ENCODE measurements around the gene SUSD4. TPM values are rescaled to one million over a fixed set of nuclear protein-coding genes. Genes with fewer than 3 reads are reported as not detected.
"Not testable (repeated sequence)": the region's sequence is repeated elsewhere in the genome, so short reads cannot be mapped to it uniquely, and the experiment has no call there.

The SUSD4 gene
- polyA plus RNA-seq, 1 donor: 2.1 TPM

- DNase-seq; H3K4me1 ChIP-seq (ENCODE audit: control insufficient read depth, insufficient read depth, low read length); H3K4me3 ChIP-seq (ENCODE audit: low read length); H3K27ac ChIP-seq (ENCODE audit: low read length); H3K9me3 ChIP-seq (ENCODE audit: control insufficient read depth, low read depth, low read length); H3K36me3 ChIP-seq (ENCODE audit: control insufficient read depth, insufficient read depth, low read length); H3K27me3 ChIP-seq (ENCODE audit: control insufficient read depth, insufficient read depth, low read length): not testable (repeated sequence)
- no CpG with 5 or more reads among the region's 6 CpGs for WGBS (ENCODE audit: insufficient coverage, low lambda C conversion rate)
These were observed 35.4 kb upstream of the SUSD4 start for GRCh38 chr1:223399393-223399792.

- no peaks in the 10 kb centered on the region for H3K36me3 ChIP-seq (ENCODE audit: control insufficient read depth, insufficient read depth, low read length)
These were observed 30.7 kb upstream of the SUSD4 start for GRCh38 chr1:223394706-223395105.

GRCh38 chr1:223394242-223394641 lies 30.3 kb upstream of the SUSD4 start:
- Histone ChIP-seq H3K27me3 (ENCODE audit: control insufficient read depth, insufficient read depth, low read length) (peaks cover 43% of the 10 kb centered on the region), H3K36me3 (ENCODE audit: control insufficient read depth, insufficient read depth, low read length) (no peaks in the 10 kb centered on the region), H3K4me1 (ENCODE audit: control insufficient read depth, insufficient read depth, low read length) (no peaks in the 10 kb centered on the region), H3K4me3 (ENCODE audit: low read length) (no peak overlapping the region), H3K27ac (ENCODE audit: low read length) (no peak overlapping the region), H3K9me3 (ENCODE audit: control insufficient read depth, low read depth, low read length) (peaks cover 7% of the 10 kb centered on the region)
- DNase-seq: no peak
- no CpG with 5 or more reads among the region's 27 CpGs for WGBS (ENCODE audit: insufficient coverage, low lambda C conversion rate)

More at GRCh38 chr1:223394706-223395105, 30.7 kb upstream of the SUSD4 start:
- H3K4me1 ChIP-seq (ENCODE audit: control insufficient read depth, insufficient read depth, low read length): no peaks in the 10 kb centered on the region
- H3K4me3 ChIP-seq (ENCODE audit: low read length): no peak overlapping the region
- H3K27me3 ChIP-seq (ENCODE audit: control insufficient read depth, insufficient read depth, low read length): peaks cover 43% of the 10 kb centered on the region
- H3K9me3 ChIP-seq (ENCODE audit: control insufficient read depth, low read depth, low read length): peaks cover 7% of the 10 kb centered on the region
- WGBS (ENCODE audit: insufficient coverage, low lambda C conversion rate): 100% methylated on average over 2 of the region's 13 CpGs
- H3K27ac ChIP-seq (ENCODE audit: low read length): no peak overlapping the region
- no peak for DNase-seq

DNA sequence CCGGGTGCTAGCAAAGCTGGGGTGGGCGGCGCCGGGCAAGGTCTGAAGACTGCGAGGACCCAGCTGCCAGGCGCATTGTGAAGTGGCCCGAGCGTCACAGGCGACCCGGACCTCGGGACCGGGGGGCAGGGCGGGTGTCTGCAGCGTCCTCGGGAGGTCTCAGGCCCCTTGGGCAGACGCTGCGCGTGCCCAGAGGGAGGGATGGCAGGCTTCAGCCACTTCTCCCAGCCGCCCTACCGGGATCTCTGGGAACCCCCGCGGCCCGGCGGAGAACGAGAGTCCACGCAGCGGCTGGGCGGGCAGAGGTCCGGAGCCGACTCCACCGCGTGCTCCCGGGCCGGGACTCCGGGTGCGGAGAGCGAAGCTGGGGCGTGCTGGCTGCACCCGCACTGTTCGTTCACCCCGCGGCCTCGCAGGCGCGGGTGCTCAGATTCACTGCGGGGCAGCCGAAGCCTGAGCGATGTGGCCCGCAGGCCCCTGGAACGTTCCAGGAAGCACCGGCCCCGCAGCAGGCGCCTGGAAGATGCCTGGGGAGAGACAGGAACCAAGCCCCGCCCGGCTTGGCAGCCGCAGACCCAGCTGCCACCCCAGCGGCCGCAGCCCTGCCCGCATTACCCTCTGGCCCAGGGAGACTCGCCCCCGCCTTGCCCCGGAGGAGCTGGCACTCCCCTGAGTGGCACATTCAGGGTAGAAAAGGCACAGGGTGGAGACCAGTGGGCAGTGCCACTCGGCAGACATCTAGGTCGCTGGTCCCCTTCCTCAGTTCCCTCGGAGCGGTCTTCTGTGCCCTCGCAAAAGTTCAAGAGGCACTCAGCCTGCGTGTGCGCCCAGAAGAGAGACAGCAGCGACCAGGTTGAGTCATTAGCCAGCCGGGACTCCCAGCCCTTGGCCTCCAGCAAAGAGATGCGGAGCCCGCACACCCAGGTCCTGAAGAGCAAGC lies 29.6 kb upstream of the SUSD4 start, which contains the start of gene CCDC185:
CCDC185 (plus strand) TSS at position 141 of the 940 bp plus-strand sequence; CDS start at position 202, 61 bp downstream.
- H3K27ac ChIP-seq (ENCODE audit: low read length): no peak within 1 kb of the TSS
- H3K27me3 ChIP-seq (ENCODE audit: control insufficient read depth, insufficient read depth, low read length): peaks cover 45% of the 10 kb centered on the region
- WGBS (ENCODE audit: insufficient coverage, low lambda C conversion rate): no CpG with 5 or more reads among the region's 73 CpGs
- DNase-seq: peak in 1 of 2 donors; percentile 7
- H3K4me3 ChIP-seq (ENCODE audit: low read length): peak within 1 kb of the TSS; percentile 18
- H3K4me1 ChIP-seq (ENCODE audit: control insufficient read depth, insufficient read depth, low read length): no peaks in the 10 kb centered on the region
- peaks cover 7% of the 10 kb centered on the region for H3K9me3 ChIP-seq (ENCODE audit: control insufficient read depth, low read depth, low read length)
- no peaks in the 10 kb centered on the region for H3K36me3 ChIP-seq (ENCODE audit: control insufficient read depth, insufficient read depth, low read length)

DNA sequence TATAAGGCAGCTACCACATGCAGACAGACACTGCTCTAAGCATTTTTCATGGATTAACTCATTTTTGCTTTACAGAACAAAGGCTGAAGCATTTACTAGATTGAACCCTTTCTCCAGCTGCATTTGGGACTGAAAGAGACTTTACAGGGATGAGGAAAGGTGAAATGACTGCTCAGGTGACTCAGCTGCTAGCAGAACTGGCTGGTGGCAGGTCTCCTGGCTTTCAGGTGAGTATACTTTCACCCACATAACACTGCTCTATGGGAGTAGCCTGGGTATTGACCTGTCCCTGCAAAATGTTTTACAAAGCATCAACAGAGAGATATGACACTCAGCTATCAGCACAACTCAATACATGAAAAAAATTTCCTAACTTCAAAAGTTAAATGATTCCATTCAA lies 26.6 kb upstream of the SUSD4 start:
- peaks cover 7% of the 10 kb centered on the region for H3K9me3 ChIP-seq (ENCODE audit: control insufficient read depth, low read depth, low read length)
- H3K27ac ChIP-seq (ENCODE audit: low read length): no peak overlapping the region
- DNase-seq: no peak
- no peaks in the 10 kb centered on the region for H3K4me1 ChIP-seq (ENCODE audit: control insufficient read depth, insufficient read depth, low read length)
- no peak overlapping the region for H3K4me3 ChIP-seq (ENCODE audit: low read length)
- H3K27me3 ChIP-seq (ENCODE audit: control insufficient read depth, insufficient read depth, low read length): peaks cover 45% of the 10 kb centered on the region
- H3K36me3 ChIP-seq (ENCODE audit: control insufficient read depth, insufficient read depth, low read length): no peaks in the 10 kb centered on the region

- DNase-seq: no peak
- Histone ChIP-seq H3K9me3 (ENCODE audit: control insufficient read depth, low read depth, low read length) (no peaks in the 10 kb centered on the region), H3K36me3 (ENCODE audit: control insufficient read depth, insufficient read depth, low read length) (no peaks in the 10 kb centered on the region), H3K4me3 (ENCODE audit: low read length) (no peak overlapping the region), H3K27ac (ENCODE audit: low read length) (no peak overlapping the region), H3K27me3 (ENCODE audit: control insufficient read depth, insufficient read depth, low read length) (peaks cover 8% of the 10 kb centered on the region), H3K4me1 (ENCODE audit: control insufficient read depth, insufficient read depth, low read length) (no peaks in the 10 kb centered on the region)
- WGBS (ENCODE audit: insufficient coverage, low lambda C conversion rate): no CpG with 5 or more reads among the region's 2 CpGs
These were observed 22.0 kb upstream of the SUSD4 start for GRCh38 chr1:223386013-223386412.

- Histone ChIP-seq H3K36me3 (ENCODE audit: control insufficient read depth, insufficient read depth, low read length) (no peaks in the 10 kb centered on the region), H3K27me3 (ENCODE audit: control insufficient read depth, insufficient read depth, low read length) (peaks cover 5% of the 10 kb centered on the region), H3K4me1 (ENCODE audit: control insufficient read depth, insufficient read depth, low read length) (no peaks in the 10 kb centered on the region), H3K9me3 (ENCODE audit: control insufficient read depth, low read depth, low read length) (no peaks in the 10 kb centered on the region), H3K4me3 (ENCODE audit: low read length) (no peak overlapping the region), H3K27ac (ENCODE audit: low read length) (no peak overlapping the region)
- DNase-seq: no peak
These were observed 14.8 kb upstream of the SUSD4 start for GRCh38 chr1:223378754-223379153.

DNA sequence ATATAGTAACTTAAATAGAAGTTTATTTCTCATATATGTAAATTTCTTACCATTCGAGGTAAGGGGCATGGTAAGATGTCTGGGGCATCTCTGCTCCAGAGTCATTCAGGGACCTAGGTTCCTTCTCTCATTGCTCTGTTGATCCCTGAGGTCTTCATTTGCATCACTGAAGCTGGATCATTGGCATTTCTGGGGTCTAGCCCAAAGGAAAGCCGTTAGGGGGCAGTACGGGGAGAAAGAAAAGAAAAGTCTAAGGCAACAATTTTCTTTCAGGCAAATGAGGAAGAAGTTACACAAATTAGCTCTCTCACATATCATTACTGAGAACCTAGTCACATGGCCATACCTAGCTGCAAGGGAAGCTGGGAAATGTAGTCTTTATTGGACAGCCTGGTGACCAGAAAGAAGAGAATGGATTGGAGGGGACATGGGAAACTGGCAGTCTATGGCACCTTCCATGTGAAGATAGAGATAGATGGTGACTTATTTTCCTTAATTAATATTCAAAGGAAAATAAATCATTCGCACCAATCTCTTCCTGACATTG lies 10.2 kb upstream of the SUSD4 start:
- H3K4me3 ChIP-seq (ENCODE audit: low read length): no peak overlapping the region
- peaks cover 3% of the 10 kb centered on the region for H3K27me3 ChIP-seq (ENCODE audit: control insufficient read depth, insufficient read depth, low read length)
- H3K4me1 ChIP-seq (ENCODE audit: control insufficient read depth, insufficient read depth, low read length): no peaks in the 10 kb centered on the region
- no peak overlapping the region for H3K27ac ChIP-seq (ENCODE audit: low read length)
- no peaks in the 10 kb centered on the region for H3K9me3 ChIP-seq (ENCODE audit: control insufficient read depth, low read depth, low read length)
- DNase-seq: no peak
- WGBS (ENCODE audit: insufficient coverage, low lambda C conversion rate): 100% methylated on average over 1 of the region's 4 CpGs
- H3K36me3 ChIP-seq (ENCODE audit: control insufficient read depth, insufficient read depth, low read length): no peaks in the 10 kb centered on the region

DNA sequence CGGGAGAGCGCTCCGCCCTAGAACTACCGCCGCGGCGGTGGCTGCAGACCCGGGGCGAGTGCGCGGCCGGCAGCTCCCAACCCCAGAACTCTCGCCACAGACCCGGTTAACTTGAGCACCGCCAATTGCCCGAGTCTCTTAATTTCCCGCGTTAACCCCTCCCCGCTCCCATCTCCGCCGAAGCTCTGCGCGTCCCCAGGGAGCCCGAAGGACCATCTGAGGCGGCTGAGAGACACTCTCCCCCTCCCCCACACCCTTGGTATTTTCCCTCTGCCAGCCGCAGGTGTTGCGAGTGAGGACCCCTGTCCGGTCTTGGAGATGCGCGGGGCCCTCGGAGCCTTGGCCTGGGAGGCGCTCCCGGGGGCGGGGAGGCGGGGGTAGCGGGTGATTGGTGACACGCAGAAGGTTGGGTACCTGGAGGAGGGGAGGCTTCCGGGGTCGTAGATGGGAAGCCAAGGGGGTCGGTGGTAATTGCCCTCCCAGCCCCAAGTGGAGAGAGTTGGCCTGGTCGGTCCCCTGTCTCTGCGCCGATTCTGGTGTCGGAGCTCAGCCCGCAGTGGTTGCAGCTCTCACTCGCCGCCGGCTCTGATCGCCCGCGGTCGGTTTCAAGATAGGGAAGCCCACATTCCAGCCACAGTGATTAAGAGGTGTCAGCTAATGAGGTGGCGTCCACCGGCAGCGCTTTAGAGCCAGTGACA lies 858 bp upstream of the SUSD4 start:
- Histone ChIP-seq H3K4me1 (ENCODE audit: control insufficient read depth, insufficient read depth, low read length) (peaks cover 7% of the 10 kb centered on the region), H3K27ac (ENCODE audit: low read length) (no peak overlapping the region), H3K36me3 (ENCODE audit: control insufficient read depth, insufficient read depth, low read length) (no peaks in the 10 kb centered on the region), H3K4me3 (ENCODE audit: low read length) (peak overlapping the region; percentile 32), H3K9me3 (ENCODE audit: control insufficient read depth, low read depth, low read length) (no peaks in the 10 kb centered on the region), H3K27me3 (ENCODE audit: control insufficient read depth, insufficient read depth, low read length) (peaks cover 57% of the 10 kb centered on the region)
- WGBS (ENCODE audit: insufficient coverage, low lambda C conversion rate): no CpG with 5 or more reads among the region's 55 CpGs
- no peak for DNase-seq

DNA sequence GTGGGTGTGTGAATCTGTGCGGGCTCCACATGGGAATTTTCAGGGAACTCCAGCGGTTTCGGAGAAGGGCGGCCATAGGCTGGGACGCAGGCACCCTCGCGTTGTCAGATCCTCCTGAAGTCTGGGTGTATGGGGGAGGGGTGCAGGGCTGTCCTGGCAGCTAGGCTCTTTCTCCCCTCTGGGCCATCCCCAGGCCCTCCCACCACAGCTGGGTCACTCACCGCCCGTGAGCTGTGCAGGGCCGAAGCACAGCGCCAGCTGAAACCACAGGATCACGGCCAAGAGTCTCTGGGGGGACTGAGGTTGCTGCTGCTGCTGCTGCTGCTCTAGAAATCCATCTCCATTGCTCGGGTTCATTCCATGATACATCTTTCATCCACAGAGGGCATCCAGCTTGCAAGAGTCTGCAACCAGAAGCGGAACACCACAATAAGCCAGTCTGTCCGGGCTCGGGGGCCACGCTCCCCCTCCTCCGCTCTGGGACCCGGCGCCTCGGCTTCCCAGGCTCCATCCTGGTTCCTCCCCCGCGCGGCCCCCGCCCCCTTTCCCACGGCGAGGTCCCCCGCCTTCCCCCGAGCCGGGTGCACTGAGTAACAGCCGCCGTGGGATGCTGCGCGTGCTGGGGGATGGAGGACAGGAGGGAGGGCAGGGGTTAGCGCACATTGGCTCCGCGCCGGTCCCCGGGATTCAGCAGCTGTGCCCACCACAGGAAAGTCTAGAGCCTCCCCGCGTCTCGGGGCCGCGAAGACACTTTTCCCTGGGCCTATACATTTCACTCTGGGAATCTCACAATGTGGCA lies 720 bp downstream of the SUSD4 start:
- no peak overlapping the region for H3K27ac ChIP-seq (ENCODE audit: low read length)

More for the DNA sequence above, 720 bp downstream of the SUSD4 start:
- Histone ChIP-seq H3K4me3 (ENCODE audit: low read length) (peak overlapping the region; percentile 47), H3K9me3 (ENCODE audit: control insufficient read depth, low read depth, low read length) (no peaks in the 10 kb centered on the region), H3K36me3 (ENCODE audit: control insufficient read depth, insufficient read depth, low read length) (no peaks in the 10 kb centered on the region), H3K27me3 (ENCODE audit: control insufficient read depth, insufficient read depth, low read length) (peaks cover 67% of the 10 kb centered on the region), H3K4me1 (ENCODE audit: control insufficient read depth, insufficient read depth, low read length) (peaks cover 7% of the 10 kb centered on the region)
- DNase-seq: peak in 1 of 2 donors; percentile 29
- WGBS (ENCODE audit: insufficient coverage, low lambda C conversion rate): no CpG with 5 or more reads among the region's 44 CpGs
